Spinal cord (tissue), 4 donors: ENCODE measurements around the gene CCNA2. TPM values are rescaled to one million over a fixed set of nuclear protein-coding genes. Genes with fewer than 3 reads are reported as not detected.

Experiments used
- polyA plus RNA-seq, 2 donors: library from polyadenylated mRNA; unstranded; fragments of 120-200 nt; gene quantifications; one replicate each; pipeline ENCODE4 v1.2.1, GENCODE V29; 2013; ENCODE audit not compliant: insufficient read length in 2 of 2
- total RNA-seq, 2 donors: library from RNA; depleted of rRNA in 1 of 2; stranded (reverse); fragments of 120-200 nt in 1 of 2; fragments of >200 nt in 1 of 2; gene quantifications; one replicate each; pipeline versions ENCODE4 v1.2.3 to v1.2.4, GENCODE V29; 2013 to 2014

Gene CCNA2
- total and polyA plus RNA-seq, 4 donors = 16.4 to 17.9 (median 17.5) TPM

Other genes with a start within 250 kb of the CCNA2 start
- gene ANXA5, start 126.9 kb downstream of the CCNA2 start, total RNA-seq = 100 to 1,000 TPM; 217 to 348 TPM
- 100 to 1,000 TPM; 356 to 385 TPM for gene ANXA5, start 126.9 kb downstream of the CCNA2 start, polyA plus RNA-seq
- 1 to 10 TPM in 1 of 2 donors, under 1 TPM in 1; 0.11 to 1.1 TPM for gene SMIM43, start 58.7 kb downstream of the CCNA2 start, total RNA-seq
- under 1 TPM; 0.48 to 0.81 TPM for gene SMIM43, start 58.7 kb downstream of the CCNA2 start, polyA plus RNA-seq
- gene EXOSC9, start 22.6 kb downstream of the CCNA2 start, total RNA-seq = 10 to 100 TPM; 27.4 to 31.4 TPM
- 10 to 100 TPM; 32.0 to 34.1 TPM for gene EXOSC9, start 22.6 kb downstream of the CCNA2 start, polyA plus RNA-seq
- gene BBS7, start 46.6 kb upstream of the CCNA2 start, total RNA-seq = 10 to 100 TPM; 24.9 to 48.0 TPM
- gene BBS7, start 46.6 kb upstream of the CCNA2 start, polyA plus RNA-seq = 10 to 100 TPM; 29.6 to 33.5 TPM
- gene TRPC3, start 128.2 kb upstream of the CCNA2 start, total RNA-seq = 10 to 100 TPM in 1 of 2 donors, 1 to 10 TPM in 1; 4.8 to 16.1 TPM
- gene TRPC3, start 128.2 kb upstream of the CCNA2 start, polyA plus RNA-seq = 10 to 100 TPM; 11.0 to 11.5 TPM